ENCODE measurements around the gene ROBO1. TPM values are rescaled to one million over a fixed set of nuclear protein-coding genes. Genes with fewer than 3 reads are reported as not detected.

Gene ROBO1
- total and polyA plus RNA-seq, 2 donors (not counting 3 experiments of a cell fraction or from before 2014, with no cell fraction given) = 5.9 to 14.2 TPM

DNA sequence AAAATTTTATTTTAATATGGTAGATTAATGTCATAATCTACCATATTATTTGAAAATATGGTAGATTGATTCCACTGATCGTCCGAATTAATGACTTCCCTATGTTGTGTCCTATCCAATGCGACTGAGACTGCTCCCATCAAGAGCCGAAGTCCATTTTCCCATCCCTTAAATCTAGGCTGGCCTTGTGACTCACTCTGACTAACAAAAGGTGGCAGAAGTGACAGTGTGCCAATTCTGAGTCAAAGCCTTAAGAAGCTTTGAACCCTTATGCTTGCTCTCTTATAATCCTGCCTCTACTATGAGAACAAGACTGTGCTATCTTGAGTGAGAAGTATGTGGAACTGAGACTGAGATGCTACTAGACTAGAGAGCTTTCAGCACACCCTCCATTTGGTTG, 387.2 kb downstream of the ROBO1 start:
- ChIA-PET CTCF (interaction anchor here (1.2 to 2.8 kb wide), 2 partner anchors 18 to 294 kb away, joined by 3 to 9 read pairs; no protein-coding TSS in a partner anchor), POLR2A (no interaction called here)
- Histone ChIP-seq H4K20me1 (replicated peaks; ENCODE audit: control insufficient read depth, extremely low read depth, insufficient read depth, low read length) (no peaks in the 10 kb centered on the region), H3K27ac (ENCODE audit: insufficient read depth, low read depth, low read length) (no peak overlapping the region), H3K4me1 (ENCODE audit: control insufficient read depth, extremely low read depth, insufficient read depth, low read length) (no peaks in the 10 kb centered on the region), H3K9me1 (replicated peaks; ENCODE audit: control insufficient read depth, extremely low read depth, insufficient read depth, low read length) (no peaks in the 10 kb centered on the region), H3K9me3 (replicated peaks; ENCODE audit: control insufficient read depth, insufficient read depth, low read length) (no peaks in the 10 kb centered on the region), H3K9ac (replicated peaks; ENCODE audit: extremely low read depth, insufficient read depth, low read length) (no peak overlapping the region), H3K4me3 (replicated peaks in 1 of 3; ENCODE audit: insufficient read depth in 1 of 3, low read depth in 1 of 3, low read length in 3 of 3) (no peak overlapping the region), H3K27me3 (ENCODE audit: control insufficient read depth in 2 of 2, insufficient read depth in 2 of 2, low read length in 2 of 2) (no peaks in the 10 kb centered on the region), H3K79me2 (ENCODE audit: control insufficient read depth, insufficient read depth, low read length) (no peaks in the 10 kb centered on the region), H3K4me2 (ENCODE audit: insufficient read depth, low read length) (no peak overlapping the region), H2AFZ (ENCODE audit: low read depth, low read length) (no peak overlapping the region), H3K36me3 (ENCODE audit: control insufficient read depth in 2 of 2, extremely low read depth in 1 of 2, insufficient read depth in 2 of 2, low read length in 2 of 2) (no peaks in the 10 kb centered on the region)
- TF ChIP-seq EZH2 (IDR thresholded peaks at IDR 0.05; ENCODE audit: borderline replicate concordance, low read depth, low read length, severe bottlenecking) (no peak), POLR2AphosphoS5 (IDR thresholded peaks at IDR 0.05; ENCODE audit: insufficient read depth, low read depth, low read length) (no peak), MYC (IDR thresholded peaks at IDR 0.05; ENCODE audit: low read depth, low read length) (no peak), FOS (IDR thresholded peaks at IDR 0.05; ENCODE audit: borderline replicate concordance, insufficient read depth, low read length) (no peak), POLR2A (IDR thresholded peaks at IDR 0.05; ENCODE audit: low read depth, low read length) (no peak), JUN (IDR thresholded peaks at IDR 0.05; ENCODE audit: borderline replicate concordance, insufficient read depth, insufficient read length, low read depth) (no peak), CTCF (IDR thresholded peaks at IDR 0.05; ENCODE audit: extremely low read depth in 1 of 2, insufficient read depth in 1 of 2, low read depth in 1 of 2, low read length in 2 of 2) (no peak), GATA2 (IDR thresholded peaks at IDR 0.05; ENCODE audit: insufficient read depth, insufficient read length, low read depth, low read length) (no peak)
- TF ChIP-seq, protein P1, sequence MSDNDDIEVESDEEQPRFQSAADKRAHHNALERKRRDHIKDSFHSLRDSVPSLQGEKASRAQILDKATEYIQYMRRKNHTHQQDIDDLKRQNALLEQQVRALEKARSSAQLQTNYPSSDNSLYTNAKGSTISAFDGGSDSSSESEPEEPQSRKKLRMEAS (IDR thresholded peaks at IDR 0.05; ENCODE audit: insufficient read depth, insufficient read length) = no peak
- FAIRE-seq = no peak
- no peak for DNase-seq (ENCODE audit: low read depth, low spot score)
- intact Hi-C loops (cut with micrococcal nuclease) (loop anchor here (5.0 kb wide), 1 partner anchor 117 kb away; no protein-coding TSS in a partner anchor), dilution Hi-C loops (cut with MboI; ENCODE audit: extremely low pct_ligation_motif_present, low sequenced_read_pairs) (no loop called here)
- BruUV-seq (replicated peaks) = no TSS peak

All from endothelial cell of umbilical vein (primary cell).